Memory B cell (primary cell): ENCODE measurements around the gene NDUFC2.

ENCODE experiments used
- ATAC-seq: fragments of 150-1000 bp; cut with Tn5 transposase; 2 replicates; pipeline ENCODE4 v1.10.0; 2021; ENCODE audit warnings: low read depth, mild to moderate bottlenecking, moderate library complexity
- DNase-seq, 2 donors: peaks; one replicate each; pipeline ENCODE4 v3.0.0; 2022; ENCODE audit warnings: low spot score in 2 of 2
- H3K27ac Mint-ChIP-seq: one replicate; pipeline ENCODE4 v1.8.0; 2022; ENCODE audit warnings: mild to moderate bottlenecking, moderate library complexity, mixed read lengths
- H3K27me3 Mint-ChIP-seq: one replicate; pipeline ENCODE4 v1.8.0; 2022; ENCODE audit warnings: mixed read lengths
- H3K36me3 Mint-ChIP-seq: one replicate; pipeline ENCODE4 v1.8.0; 2022; ENCODE audit warnings: mild to moderate bottlenecking, mixed read lengths
- H3K4me1 Mint-ChIP-seq: one replicate; pipeline ENCODE4 v1.8.0; 2022; ENCODE audit warnings: mixed read lengths
- H3K4me3 Mint-ChIP-seq: one replicate; pipeline ENCODE4 v1.8.0; 2022; ENCODE audit warnings: mild to moderate bottlenecking, moderate library complexity, mixed read lengths
- H3K9me3 Mint-ChIP-seq: one replicate; pipeline ENCODE4 v1.8.0; 2022; ENCODE audit warnings: mixed read lengths

The NDUFC2 gene

GRCh38 chr11:78079232-78080083, at the start of gene NDUFC2:
Gene NDUFC2 (minus strand): TSS chr11:78079862. CDS start chr11:78079744, 118 bp downstream.
- Mint-ChIP-seq H3K9me3 (no peaks in the 10 kb centered on the region), H3K4me3 (peak within 1 kb of the TSS; percentile 90), H3K36me3 (no peaks in the 10 kb centered on the region), H3K27me3 (no peaks in the 10 kb centered on the region), H3K27ac (peak within 1 kb of the TSS; percentile 77), H3K4me1 (peaks cover 31% of the 10 kb centered on the region)
- ATAC-seq (peak; percentile 84), DNase-seq (peak; percentile 41 to 67)

- no peak overlapping the region for H3K27ac Mint-ChIP-seq
- H3K27me3 Mint-ChIP-seq: no peaks in the 10 kb centered on the region
- H3K9me3 Mint-ChIP-seq: no peaks in the 10 kb centered on the region
- H3K4me3 Mint-ChIP-seq: no peak overlapping the region
- DNase-seq: no peak
- peaks cover 9% of the 10 kb centered on the region for H3K4me1 Mint-ChIP-seq
- ATAC-seq: no peak
- peaks cover 7% of the 10 kb centered on the region for H3K36me3 Mint-ChIP-seq
Measured at GRCh38 chr11:78127403-78127802, 47.7 kb upstream of the NDUFC2 start.

- Mint-ChIP-seq H3K4me3 (no peak overlapping the region), H3K27me3 (no peaks in the 10 kb centered on the region), H3K27ac (peak overlapping the region; percentile 78)
Measured at GRCh38 chr11:78112582-78113275, 33.1 kb upstream of the NDUFC2 start.

DNA sequence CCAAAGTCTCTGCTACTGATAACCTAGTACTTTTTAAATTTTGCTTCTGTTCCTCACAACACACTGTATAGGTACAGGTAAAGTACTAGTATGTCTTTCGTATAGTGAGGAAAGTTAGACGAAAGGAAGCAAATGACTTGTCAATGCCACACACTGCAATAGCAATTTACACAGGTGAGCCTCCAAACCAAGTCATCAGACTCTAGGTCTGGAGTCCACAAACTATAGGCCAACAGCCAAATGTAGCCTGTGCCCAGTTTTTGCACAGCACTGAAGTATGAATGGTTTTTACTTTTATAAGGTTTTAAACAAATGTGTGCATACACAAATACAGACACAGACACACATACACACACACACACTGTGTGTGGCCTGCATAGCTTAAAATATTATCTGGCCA, 31.6 kb upstream of the NDUFC2 start:
- H3K36me3 Mint-ChIP-seq: peaks cover 24% of the 10 kb centered on the region
- no peak overlapping the region for H3K4me3 Mint-ChIP-seq
- peaks cover 9% of the 10 kb centered on the region for H3K4me1 Mint-ChIP-seq
- no peak for ATAC-seq
- H3K27me3 Mint-ChIP-seq: no peaks in the 10 kb centered on the region
- H3K9me3 Mint-ChIP-seq: no peaks in the 10 kb centered on the region
- H3K27ac Mint-ChIP-seq: no peak overlapping the region
- no peak for DNase-seq

More at GRCh38 chr11:78112582-78113275, 33.1 kb upstream of the NDUFC2 start:
- DNase-seq (no peak), ATAC-seq (peak; percentile 22)
- Mint-ChIP-seq H3K36me3 (peaks cover 21% of the 10 kb centered on the region), H3K4me1 (peaks cover 9% of the 10 kb centered on the region), H3K9me3 (no peaks in the 10 kb centered on the region)

GRCh38 chr11:78110830-78111229, 31.2 kb upstream of the NDUFC2 start:
- Mint-ChIP-seq H3K36me3 (peaks cover 24% of the 10 kb centered on the region), H3K27me3 (no peaks in the 10 kb centered on the region), H3K4me3 (no peak overlapping the region), H3K4me1 (peaks cover 9% of the 10 kb centered on the region), H3K9me3 (no peaks in the 10 kb centered on the region), H3K27ac (no peak overlapping the region)
- DNase-seq (no peak), ATAC-seq (no peak)

GRCh38 chr11:78110351-78110750, 30.7 kb upstream of the NDUFC2 start:
- Mint-ChIP-seq H3K27ac (no peak overlapping the region), H3K9me3 (no peaks in the 10 kb centered on the region), H3K27me3 (no peaks in the 10 kb centered on the region), H3K36me3 (peaks cover 24% of the 10 kb centered on the region), H3K4me3 (no peak overlapping the region), H3K4me1 (peaks cover 9% of the 10 kb centered on the region)
- ATAC-seq: no peak
- no peak for DNase-seq

GRCh38 chr11:78109081-78110015, 29.7 kb upstream of the NDUFC2 start:
- DNase-seq (no peak), ATAC-seq (no peak)
- H3K4me1 Mint-ChIP-seq: peaks cover 9% of the 10 kb centered on the region
- H3K9me3 Mint-ChIP-seq: no peaks in the 10 kb centered on the region
- no peak overlapping the region for H3K27ac Mint-ChIP-seq
- no peak overlapping the region for H3K4me3 Mint-ChIP-seq
- no peaks in the 10 kb centered on the region for H3K27me3 Mint-ChIP-seq
- H3K36me3 Mint-ChIP-seq: peaks cover 24% of the 10 kb centered on the region

- H3K27ac Mint-ChIP-seq: no peak overlapping the region
- no peak for DNase-seq
- no peak for ATAC-seq
- H3K9me3 Mint-ChIP-seq: no peaks in the 10 kb centered on the region
- H3K4me1 Mint-ChIP-seq: no peaks in the 10 kb centered on the region
- no peaks in the 10 kb centered on the region for H3K27me3 Mint-ChIP-seq
- H3K36me3 Mint-ChIP-seq: peaks cover 15% of the 10 kb centered on the region
- no peak overlapping the region for H3K4me3 Mint-ChIP-seq
Measured at GRCh38 chr11:78100676-78101472, 21.2 kb upstream of the NDUFC2 start.

DNA sequence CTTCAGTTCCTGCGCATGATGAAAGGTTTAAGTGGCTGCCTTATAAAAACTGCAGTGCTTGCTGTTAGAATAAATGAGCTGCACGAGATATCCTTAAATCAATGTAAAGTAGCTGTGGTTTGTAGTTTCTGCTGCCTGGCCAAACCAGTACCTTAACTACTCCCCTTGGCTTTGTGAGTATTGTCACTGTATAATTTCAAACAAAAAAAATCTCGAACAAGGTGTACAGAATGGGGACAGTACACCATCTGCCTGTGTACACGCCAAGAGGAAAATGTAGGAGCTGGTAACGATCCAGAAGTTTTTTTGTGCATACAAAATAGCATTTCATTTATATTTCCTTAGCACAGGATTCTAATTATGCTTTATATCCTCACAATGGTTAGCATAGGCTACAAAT, 20.6 kb upstream of the NDUFC2 start:
- no peaks in the 10 kb centered on the region for H3K27me3 Mint-ChIP-seq
- no peak overlapping the region for H3K27ac Mint-ChIP-seq
- ATAC-seq: no peak
- H3K4me3 Mint-ChIP-seq: no peak overlapping the region
- H3K36me3 Mint-ChIP-seq: peaks cover 19% of the 10 kb centered on the region
- H3K4me1 Mint-ChIP-seq: no peaks in the 10 kb centered on the region
- no peak for DNase-seq
- no peaks in the 10 kb centered on the region for H3K9me3 Mint-ChIP-seq

DNA sequence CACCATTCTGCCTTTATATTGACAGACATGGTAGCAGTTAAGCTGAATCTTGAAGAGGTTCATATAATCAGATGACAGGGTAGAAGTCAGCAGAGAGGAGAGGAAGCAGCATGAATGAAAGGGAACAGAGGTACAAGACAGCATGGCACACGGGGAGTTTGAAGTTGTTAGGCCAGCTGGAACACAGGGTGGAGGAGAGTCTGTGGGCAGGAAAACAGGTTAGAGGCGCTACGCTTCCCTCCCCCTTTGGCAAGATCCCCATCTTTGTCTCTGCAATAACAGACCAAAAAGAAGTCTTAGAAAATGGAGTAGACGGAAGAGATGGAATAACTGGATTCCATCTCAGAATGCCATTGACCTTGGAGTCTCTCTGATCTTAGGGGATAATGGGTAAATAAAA, 20.0 kb upstream of the NDUFC2 start:
- Mint-ChIP-seq H3K4me3 (no peak overlapping the region), H3K27ac (no peak overlapping the region)

DNA sequence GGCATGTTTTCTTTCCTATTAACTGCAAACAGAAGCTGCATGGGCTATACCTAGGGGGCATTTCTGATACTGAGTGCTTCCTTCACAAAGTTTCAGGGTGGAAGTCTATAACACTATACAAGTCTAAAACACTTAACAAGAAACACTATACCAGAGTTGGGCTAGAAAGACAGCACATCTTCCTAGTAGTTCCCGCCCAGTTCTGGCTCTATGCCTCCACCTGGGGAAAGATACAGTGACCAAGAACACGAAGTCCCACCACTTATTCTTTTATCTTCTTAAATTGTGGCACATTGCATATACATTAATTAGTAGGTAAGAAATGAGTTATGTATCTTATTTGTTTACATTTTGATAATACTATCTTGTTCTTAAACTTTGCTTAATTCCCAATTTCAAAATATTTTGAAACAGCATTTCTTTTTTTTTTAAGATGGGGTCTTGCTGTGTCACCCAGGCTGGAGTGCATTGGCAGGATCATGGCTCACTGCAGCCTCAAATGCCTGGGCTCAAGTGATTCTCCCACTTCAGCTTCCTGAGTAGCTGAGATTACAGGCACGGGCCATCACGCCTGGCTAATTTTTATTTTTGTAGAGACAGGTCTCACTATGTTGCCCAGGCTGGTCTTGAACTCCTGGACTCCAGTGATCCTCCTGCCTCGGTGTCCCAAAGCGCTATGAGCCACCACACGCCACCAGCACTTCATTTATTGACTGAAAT, 18.2 kb upstream of the NDUFC2 start:
- Mint-ChIP-seq H3K36me3 (peaks cover 21% of the 10 kb centered on the region), H3K27me3 (no peaks in the 10 kb centered on the region), H3K4me1 (no peaks in the 10 kb centered on the region), H3K4me3 (no peak overlapping the region), H3K27ac (no peak overlapping the region), H3K9me3 (no peaks in the 10 kb centered on the region)
- no peak for DNase-seq
- ATAC-seq: no peak

More for the DNA sequence above, 20.0 kb upstream of the NDUFC2 start:
- Mint-ChIP-seq H3K36me3 (peaks cover 22% of the 10 kb centered on the region), H3K27me3 (no peaks in the 10 kb centered on the region), H3K9me3 (no peaks in the 10 kb centered on the region), H3K4me1 (no peaks in the 10 kb centered on the region)
- ATAC-seq: no peak
- DNase-seq: no peak

DNA sequence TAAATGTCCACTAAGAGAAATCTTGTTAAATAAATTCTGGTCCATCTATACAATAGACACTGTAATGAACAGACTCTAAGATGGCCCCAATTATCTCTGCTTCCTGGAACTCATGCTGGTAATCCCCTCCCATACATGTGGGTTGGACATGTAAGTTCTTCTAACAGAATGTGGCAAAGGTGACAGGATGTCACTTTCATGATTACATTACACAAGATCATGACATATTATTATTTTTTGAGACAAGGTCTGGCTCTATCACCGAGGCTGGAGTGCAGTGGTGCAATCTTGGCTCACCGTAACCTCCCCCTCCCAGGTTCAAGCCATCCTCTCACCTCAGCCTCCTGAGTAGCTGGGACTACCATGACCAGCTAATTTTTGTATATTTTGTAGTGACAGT, 14.6 kb upstream of the NDUFC2 start:
- no peaks in the 10 kb centered on the region for H3K9me3 Mint-ChIP-seq
- no peaks in the 10 kb centered on the region for H3K27me3 Mint-ChIP-seq
- H3K36me3 Mint-ChIP-seq: peaks cover 11% of the 10 kb centered on the region
- no peak overlapping the region for H3K4me3 Mint-ChIP-seq
- ATAC-seq (no peak), DNase-seq (no peak)
- no peaks in the 10 kb centered on the region for H3K4me1 Mint-ChIP-seq
- no peak overlapping the region for H3K27ac Mint-ChIP-seq
